ENCODE data around the gene UNC5A.
A peak's percentile ranks its signal among the peaks of the same experiment; 100 is the strongest.

UNC5A gene

DNA sequence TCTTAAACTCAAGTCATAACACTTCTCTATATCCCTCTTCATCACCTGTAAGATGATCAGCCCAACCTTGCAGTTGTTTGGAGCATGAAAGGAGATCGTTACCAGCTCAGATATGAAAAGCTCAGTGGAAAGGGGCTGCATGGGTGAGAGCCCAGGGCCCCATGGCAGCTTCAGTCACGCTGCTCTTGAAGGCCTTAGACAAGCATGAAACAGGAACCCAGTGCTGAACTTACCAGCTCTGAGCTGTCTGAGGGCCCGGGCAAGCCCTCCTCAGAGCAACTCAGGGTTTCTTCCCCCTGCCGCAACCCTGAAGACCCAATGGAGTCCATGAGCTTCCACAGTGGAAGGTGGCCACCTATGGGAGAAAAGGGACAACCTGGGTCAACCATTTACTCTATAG lies 85.5 kb downstream of the UNC5A start:
- DNase-seq: no peak
- Mint-ChIP-seq H3K9me3 (no peaks in the 10 kb centered on the region), H3K27ac (no peak overlapping the region), H3K27me3 (ENCODE audit: low read depth, poor library complexity) (peaks cover 11% of the 10 kb centered on the region), H3K36me3 (ENCODE audit: low read depth) (no peaks in the 10 kb centered on the region), H3K4me3 (no peak overlapping the region), H3K4me1 (peaks cover 9% of the 10 kb centered on the region)
- TF ChIP-seq, protein P1, sequence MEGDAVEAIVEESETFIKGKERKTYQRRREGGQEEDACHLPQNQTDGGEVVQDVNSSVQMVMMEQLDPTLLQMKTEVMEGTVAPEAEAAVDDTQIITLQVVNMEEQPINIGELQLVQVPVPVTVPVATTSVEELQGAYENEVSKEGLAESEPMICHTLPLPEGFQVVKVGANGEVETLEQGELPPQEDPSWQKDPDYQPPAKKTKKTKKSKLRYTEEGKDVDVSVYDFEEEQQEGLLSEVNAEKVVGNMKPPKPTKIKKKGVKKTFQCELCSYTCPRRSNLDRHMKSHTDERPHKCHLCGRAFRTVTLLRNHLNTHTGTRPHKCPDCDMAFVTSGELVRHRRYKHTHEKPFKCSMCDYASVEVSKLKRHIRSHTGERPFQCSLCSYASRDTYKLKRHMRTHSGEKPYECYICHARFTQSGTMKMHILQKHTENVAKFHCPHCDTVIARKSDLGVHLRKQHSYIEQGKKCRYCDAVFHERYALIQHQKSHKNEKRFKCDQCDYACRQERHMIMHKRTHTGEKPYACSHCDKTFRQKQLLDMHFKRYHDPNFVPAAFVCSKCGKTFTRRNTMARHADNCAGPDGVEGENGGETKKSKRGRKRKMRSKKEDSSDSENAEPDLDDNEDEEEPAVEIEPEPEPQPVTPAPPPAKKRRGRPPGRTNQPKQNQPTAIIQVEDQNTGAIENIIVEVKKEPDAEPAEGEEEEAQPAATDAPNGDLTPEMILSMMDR (IDR thresholded peaks at IDR 0.05): no peak

DNA sequence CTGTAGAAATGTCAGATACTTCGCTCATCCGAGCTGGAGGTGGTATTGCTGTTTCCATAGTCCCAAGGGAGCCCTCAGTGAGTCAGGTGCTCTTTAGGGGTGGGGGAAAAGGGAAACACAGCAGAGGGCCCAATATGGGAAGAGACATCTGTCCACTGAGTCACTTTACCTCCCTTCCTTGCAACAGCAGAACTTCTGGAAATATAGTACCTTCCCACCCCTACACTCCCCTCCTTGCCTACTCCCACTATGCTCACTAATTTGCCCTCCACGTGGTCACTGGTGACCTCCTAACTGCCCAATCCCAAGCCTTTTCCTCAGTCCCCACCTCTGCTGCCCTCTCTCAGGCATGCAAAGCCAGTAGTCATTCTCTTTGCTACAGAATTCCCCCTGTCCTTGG lies 86.9 kb downstream of the UNC5A start:
- Mint-ChIP-seq H3K9me3 (no peaks in the 10 kb centered on the region), H3K4me1 (peaks cover 9% of the 10 kb centered on the region), H3K4me3 (no peak overlapping the region), H3K27ac (no peak overlapping the region), H3K36me3 (ENCODE audit: low read depth) (peaks cover 5% of the 10 kb centered on the region), H3K27me3 (ENCODE audit: low read depth, poor library complexity) (peaks cover 7% of the 10 kb centered on the region)
- TF ChIP-seq, protein P1 (IDR thresholded peaks at IDR 0.05): no peak
- no peak for DNase-seq

DNA sequence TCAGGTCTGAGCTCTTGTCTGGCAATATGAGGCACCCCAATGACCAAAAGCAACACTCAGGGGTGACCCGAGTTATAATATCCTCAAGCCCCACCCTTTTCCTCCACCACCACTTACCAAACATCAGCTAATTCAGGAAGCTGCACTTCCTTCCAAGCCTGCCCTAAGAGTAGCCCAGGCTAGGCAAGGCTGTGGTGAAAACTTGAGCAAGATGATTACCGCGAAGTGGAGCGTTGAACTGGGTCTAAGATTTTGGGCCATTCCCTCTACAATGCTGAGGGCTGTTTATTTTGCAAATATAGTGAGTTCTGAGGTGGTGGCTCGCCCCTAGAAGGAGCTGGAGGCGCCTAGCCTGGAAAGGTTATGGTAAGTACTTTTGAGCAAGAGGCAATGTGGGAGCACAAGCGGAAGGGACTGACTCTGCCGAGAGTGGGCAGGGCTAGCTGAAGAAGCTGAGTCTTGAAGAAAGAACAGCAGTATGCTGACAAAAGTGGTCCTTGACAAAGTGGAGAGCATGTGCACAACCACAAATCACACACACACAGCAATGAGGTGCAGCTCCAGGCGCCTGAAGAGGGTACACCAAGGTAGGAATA lies 89.0 kb downstream of the UNC5A start, which contains the start of gene HK3:
Gene HK3 (minus strand): TSS at position 51 of the 596 bp plus-strand sequence. CDS start 3,187 bp downstream, outside the sequence.
- H3K4me1 Mint-ChIP-seq: peaks cover 9% of the 10 kb centered on the region
- H3K27me3 Mint-ChIP-seq (ENCODE audit: low read depth, poor library complexity): no peaks in the 10 kb centered on the region
- H3K27ac Mint-ChIP-seq: peak within 1 kb of the TSS; percentile 13
- TF ChIP-seq, protein P1 (IDR thresholded peaks at IDR 0.05): no peak
- no peak within 1 kb of the TSS for H3K4me3 Mint-ChIP-seq
- no peaks in the 10 kb centered on the region for H3K9me3 Mint-ChIP-seq
- peaks cover 11% of the 10 kb centered on the region for H3K36me3 Mint-ChIP-seq (ENCODE audit: low read depth)
- DNase-seq: no peak

GRCh38 chr5:176899946-176900779 lies 89.8 kb downstream of the UNC5A start:
- no peak for DNase-seq
- H3K4me3 Mint-ChIP-seq: no peak overlapping the region

DNA sequence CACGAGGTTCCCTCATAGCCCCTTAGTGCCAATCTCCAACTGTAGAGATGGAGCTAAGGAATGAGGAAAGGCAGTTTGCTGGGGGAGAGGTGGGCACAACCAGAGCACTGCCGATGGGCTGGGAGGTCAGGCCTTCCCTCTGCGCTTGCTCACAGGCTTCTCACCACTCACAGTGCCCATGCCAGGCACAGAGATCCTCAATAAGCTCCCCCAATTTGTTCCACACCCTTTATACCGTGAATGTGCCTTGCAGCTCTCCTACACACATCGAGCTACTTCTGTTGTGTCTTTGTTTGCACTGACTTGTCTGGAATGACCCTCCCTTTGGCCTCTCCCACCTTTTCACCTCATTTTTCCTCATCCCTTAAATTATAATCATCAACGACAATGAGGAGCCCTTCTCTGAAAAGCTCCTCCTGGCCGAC lies 90.4 kb downstream of the UNC5A start:
- peaks cover 23% of the 10 kb centered on the region for H3K36me3 Mint-ChIP-seq (ENCODE audit: low read depth)
- H3K9me3 Mint-ChIP-seq: no peaks in the 10 kb centered on the region
- no peaks in the 10 kb centered on the region for H3K27me3 Mint-ChIP-seq (ENCODE audit: low read depth, poor library complexity)
- H3K27ac Mint-ChIP-seq: no peak overlapping the region
- TF ChIP-seq, protein P1 (IDR thresholded peaks at IDR 0.05): no peak
- H3K4me3 Mint-ChIP-seq: no peak overlapping the region
- DNase-seq: no peak
- peaks cover 9% of the 10 kb centered on the region for H3K4me1 Mint-ChIP-seq

More at GRCh38 chr5:176899946-176900779, 89.8 kb downstream of the UNC5A start:
- peaks cover 9% of the 10 kb centered on the region for H3K4me1 Mint-ChIP-seq
- TF ChIP-seq, protein P1 (IDR thresholded peaks at IDR 0.05): no peak
- no peaks in the 10 kb centered on the region for H3K27me3 Mint-ChIP-seq (ENCODE audit: low read depth, poor library complexity)
- H3K36me3 Mint-ChIP-seq (ENCODE audit: low read depth): peaks cover 17% of the 10 kb centered on the region
- peak overlapping the region; percentile 13 for H3K27ac Mint-ChIP-seq
- H3K9me3 Mint-ChIP-seq: no peaks in the 10 kb centered on the region
